ENCODE measurements around the gene SNAPC3.
A peak's percentile ranks its signal among the peaks of the same experiment; 100 is the strongest.
"Not testable (repeated sequence)": the region's sequence is repeated elsewhere in the genome, so short reads cannot be mapped to it uniquely, and the experiment has no call there.

Gene SNAPC3

GRCh38 chr9:15422372-15423230 is at the start of gene SNAPC3:
Gene SNAPC3 (plus strand): TSS chr9:15422876. CDS start chr9:15422880, 4 bp downstream.
- no peak for FAIRE-seq

GRCh38 chr9:15373881-15374280 is 48.8 kb upstream of the SNAPC3 start:
- FAIRE-seq, result no peak

- no peak for FAIRE-seq
These were observed 48.4 kb upstream of the SNAPC3 start for GRCh38 chr9:15374310-15374709.

GRCh38 chr9:15374825-15375224 is 47.9 kb upstream of the SNAPC3 start:
- no peak for FAIRE-seq

- no peak for FAIRE-seq
These were observed 44.8 kb upstream of the SNAPC3 start for GRCh38 chr9:15377625-15378540.

- not testable (repeated sequence) for FAIRE-seq
These were observed 43.4 kb upstream of the SNAPC3 start for GRCh38 chr9:15379317-15379716.

- not testable (repeated sequence) for FAIRE-seq
These were observed 42.8 kb upstream of the SNAPC3 start for GRCh38 chr9:15379888-15380287.

- FAIRE-seq, result no peak
These were observed 41.2 kb upstream of the SNAPC3 start for GRCh38 chr9:15381491-15381890.

GRCh38 chr9:15386465-15386864 is 36.2 kb upstream of the SNAPC3 start:
- FAIRE-seq, result no peak

- FAIRE-seq, result no peak
These were observed 33.5 kb upstream of the SNAPC3 start for GRCh38 chr9:15389173-15389572.

- no peak for FAIRE-seq
These were observed 33.0 kb upstream of the SNAPC3 start for GRCh38 chr9:15389631-15390030.

GRCh38 chr9:15390201-15390600 is 32.5 kb upstream of the SNAPC3 start:
- FAIRE-seq, result no peak

GRCh38 chr9:15392363-15392762 is 30.3 kb upstream of the SNAPC3 start:
- FAIRE-seq, result no peak

- FAIRE-seq, result no peak
These were observed 22.3 kb upstream of the SNAPC3 start for GRCh38 chr9:15400281-15400941.

- FAIRE-seq, result no peak
These were observed 21.4 kb upstream of the SNAPC3 start for GRCh38 chr9:15401266-15401665.

GRCh38 chr9:15403155-15403554 is 19.5 kb upstream of the SNAPC3 start:
- no peak for FAIRE-seq

- no peak for FAIRE-seq
These were observed 18.5 kb upstream of the SNAPC3 start for GRCh38 chr9:15404171-15404570.

- FAIRE-seq, result peak; percentile 82
These were observed 5.8 kb upstream of the SNAPC3 start for GRCh38 chr9:15416880-15417279.

GRCh38 chr9:15417626-15418025 is 5.0 kb upstream of the SNAPC3 start:
- FAIRE-seq, result no peak

- no peak for FAIRE-seq
These were observed 1.9 kb upstream of the SNAPC3 start for GRCh38 chr9:15420796-15421195.

- FAIRE-seq, result no peak
These were observed 1.1 kb upstream of the SNAPC3 start for GRCh38 chr9:15421532-15421931.

- no peak for FAIRE-seq
These were observed 695 bp upstream of the SNAPC3 start for GRCh38 chr9:15421990-15422371.
